HG03439 (cell line): ENCODE measurements around the gene CCAR1.
"Not testable (repeated sequence)": the region's sequence is repeated elsewhere in the genome, so short reads cannot be mapped to it uniquely, and the experiment has no call there.

Experiments used
- ATAC-seq: cut with Tn5 transposase; IDR thresholded peaks from one replicate; pipeline ENCODE4 v1.9.1; 2021; ENCODE audit warnings: mild to moderate bottlenecking, moderate library complexity; ENCODE audit not compliant: unreplicated experiment

CCAR1 gene, protein sequence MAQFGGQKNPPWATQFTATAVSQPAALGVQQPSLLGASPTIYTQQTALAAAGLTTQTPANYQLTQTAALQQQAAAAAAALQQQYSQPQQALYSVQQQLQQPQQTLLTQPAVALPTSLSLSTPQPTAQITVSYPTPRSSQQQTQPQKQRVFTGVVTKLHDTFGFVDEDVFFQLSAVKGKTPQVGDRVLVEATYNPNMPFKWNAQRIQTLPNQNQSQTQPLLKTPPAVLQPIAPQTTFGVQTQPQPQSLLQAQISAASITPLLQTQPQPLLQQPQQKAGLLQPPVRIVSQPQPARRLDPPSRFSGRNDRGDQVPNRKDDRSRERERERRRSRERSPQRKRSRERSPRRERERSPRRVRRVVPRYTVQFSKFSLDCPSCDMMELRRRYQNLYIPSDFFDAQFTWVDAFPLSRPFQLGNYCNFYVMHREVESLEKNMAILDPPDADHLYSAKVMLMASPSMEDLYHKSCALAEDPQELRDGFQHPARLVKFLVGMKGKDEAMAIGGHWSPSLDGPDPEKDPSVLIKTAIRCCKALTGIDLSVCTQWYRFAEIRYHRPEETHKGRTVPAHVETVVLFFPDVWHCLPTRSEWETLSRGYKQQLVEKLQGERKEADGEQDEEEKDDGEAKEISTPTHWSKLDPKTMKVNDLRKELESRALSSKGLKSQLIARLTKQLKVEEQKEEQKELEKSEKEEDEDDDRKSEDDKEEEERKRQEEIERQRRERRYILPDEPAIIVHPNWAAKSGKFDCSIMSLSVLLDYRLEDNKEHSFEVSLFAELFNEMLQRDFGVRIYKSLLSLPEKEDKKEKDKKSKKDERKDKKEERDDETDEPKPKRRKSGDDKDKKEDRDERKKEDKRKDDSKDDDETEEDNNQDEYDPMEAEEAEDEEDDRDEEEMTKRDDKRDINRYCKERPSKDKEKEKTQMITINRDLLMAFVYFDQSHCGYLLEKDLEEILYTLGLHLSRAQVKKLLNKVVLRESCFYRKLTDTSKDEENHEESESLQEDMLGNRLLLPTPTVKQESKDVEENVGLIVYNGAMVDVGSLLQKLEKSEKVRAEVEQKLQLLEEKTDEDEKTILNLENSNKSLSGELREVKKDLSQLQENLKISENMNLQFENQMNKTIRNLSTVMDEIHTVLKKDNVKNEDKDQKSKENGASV

DNA sequence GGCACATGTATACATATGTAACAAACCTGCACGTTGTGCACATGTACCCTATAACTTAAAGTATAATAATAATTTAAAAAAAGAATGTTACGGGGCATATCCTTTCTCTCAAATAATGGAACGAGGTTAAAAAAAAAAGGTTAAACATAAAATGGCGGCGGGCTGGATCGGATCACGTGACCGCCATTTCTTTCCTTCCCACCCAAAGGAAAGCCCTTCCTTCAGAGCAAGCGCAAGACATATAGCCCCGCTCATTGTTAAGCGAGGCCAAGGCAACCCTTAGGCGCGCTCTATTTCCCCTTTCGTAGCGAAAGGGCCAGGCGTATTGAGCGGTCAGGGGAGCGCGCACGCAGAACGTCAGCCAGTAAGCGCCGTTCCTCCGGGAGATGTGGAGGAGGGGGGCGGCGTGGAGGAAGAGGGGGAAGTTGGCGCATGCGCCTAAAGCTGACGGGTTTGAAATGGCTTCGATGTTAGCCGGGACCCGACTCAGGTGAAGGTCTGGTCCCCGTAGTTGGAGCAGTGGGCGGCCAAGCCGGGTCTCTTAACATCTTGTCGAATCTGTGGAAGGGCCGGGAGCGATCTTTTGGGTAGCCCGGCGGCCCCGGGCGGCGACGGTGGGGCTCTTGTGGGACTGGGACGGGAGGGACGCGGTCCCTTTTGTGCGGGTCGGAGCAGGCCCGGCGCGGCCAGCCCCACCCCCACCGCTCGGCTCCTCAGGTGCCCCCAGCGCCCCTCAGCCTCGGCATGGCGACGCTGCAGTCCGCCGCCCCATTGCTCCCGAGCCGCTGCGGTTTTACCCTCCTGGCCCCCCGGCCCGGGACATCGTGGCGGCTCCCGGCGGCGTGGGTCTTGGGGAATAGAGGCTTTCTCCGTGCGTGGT is at the start of gene CCAR1:
Gene CCAR1, plus strand, starts transcription at position 447 of the 880 bp plus-strand sequence. CDS start 1,266 bp downstream, outside the sequence.
- peak; percentile 99 for ATAC-seq

DNA sequence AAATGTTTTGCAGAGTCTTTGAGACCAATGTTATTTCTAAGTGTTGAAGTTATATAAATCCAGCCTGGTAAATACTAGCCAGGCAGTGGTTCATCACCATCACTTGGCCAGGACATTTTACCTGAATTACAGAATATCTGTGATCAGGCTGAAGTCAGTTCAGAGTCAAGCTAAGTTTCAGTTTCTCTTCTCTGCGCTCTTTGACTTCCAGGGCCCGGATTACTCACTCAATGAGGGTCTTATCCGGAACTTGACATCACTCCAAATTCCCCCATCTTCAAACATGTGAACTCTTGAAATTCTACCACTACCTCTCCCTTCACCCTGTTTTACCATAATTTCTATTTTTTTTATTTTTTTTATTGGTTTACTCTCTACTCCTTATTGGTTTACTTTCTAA is 36.6 kb upstream of the CCAR1 start:
- ATAC-seq = peak; percentile 69

DNA sequence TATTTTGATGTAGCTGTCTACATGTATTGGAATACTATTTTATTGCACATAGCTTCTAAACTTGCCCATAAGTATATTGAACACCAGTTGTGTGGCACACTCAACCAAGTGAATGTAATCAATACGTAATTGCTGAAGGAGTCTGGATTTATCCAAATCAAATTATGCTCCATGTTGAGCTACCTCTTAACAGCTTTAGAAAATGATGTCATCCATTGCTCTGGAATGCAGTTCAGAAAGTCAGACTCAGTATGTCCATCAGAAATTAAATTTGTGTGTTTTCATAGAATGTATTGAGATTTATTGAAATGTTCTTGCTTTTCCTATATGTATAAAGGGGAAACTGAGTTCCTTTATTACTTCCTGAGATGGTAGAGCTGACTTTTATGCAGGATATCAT is 25.0 kb upstream of the CCAR1 start:
- no peak for ATAC-seq

DNA sequence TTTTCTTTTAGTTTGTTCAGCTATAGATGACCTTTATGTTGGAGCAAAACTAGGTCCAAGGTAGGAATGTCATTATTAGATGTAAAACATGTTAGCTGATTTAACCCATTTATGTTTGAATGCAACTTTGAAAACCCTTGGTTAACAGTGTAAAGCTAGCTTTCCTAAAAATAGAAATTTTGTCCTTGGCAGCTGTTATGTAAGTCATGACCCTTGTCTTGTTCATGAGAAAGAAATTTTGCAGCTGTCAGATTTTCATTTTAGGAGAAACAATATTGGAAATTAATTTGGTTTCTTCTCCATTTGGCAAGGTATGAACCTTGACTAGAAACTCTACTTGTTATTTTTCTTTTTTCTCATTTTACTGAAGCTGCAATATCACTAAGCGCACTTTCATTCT is 23.9 kb upstream of the CCAR1 start:
- no peak for ATAC-seq

DNA sequence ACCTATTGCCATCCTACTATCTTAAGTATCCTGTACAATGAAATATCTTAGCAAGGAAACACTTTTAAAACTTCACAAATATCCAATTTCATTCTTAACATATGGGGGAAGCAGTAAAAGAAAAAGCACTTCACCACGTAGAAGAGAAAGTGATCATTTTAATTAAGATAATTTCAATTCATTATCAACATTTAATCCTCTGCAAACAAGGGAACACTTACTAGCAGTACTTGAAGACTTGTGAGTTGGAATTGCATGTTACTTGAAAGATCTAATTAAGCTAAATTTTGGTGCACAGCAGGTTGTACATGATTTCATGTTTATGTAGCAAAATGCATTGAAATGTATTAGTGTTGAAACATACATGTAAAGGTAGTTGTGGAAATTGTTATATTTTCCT is 20.8 kb upstream of the CCAR1 start:
- ATAC-seq = no peak

DNA sequence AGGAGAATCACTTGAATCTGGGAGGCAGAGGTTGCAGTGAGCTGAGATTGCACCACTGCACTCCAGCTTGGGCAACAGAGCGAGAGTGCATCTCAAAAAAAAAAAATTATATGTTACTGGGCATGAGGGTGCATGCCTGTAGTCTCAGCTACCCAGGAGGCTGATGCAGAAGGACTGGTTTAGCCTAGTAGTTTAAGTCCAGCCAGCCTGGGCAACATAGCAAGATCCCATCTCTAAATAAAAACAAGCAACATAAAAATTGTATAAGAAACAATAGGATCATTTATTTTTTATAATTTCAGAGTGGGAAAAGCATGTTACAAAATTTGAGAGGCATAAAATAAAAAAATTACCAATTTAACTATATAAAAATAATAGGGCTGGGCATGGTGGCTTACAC is 15.5 kb upstream of the CCAR1 start:
- no peak for ATAC-seq

DNA sequence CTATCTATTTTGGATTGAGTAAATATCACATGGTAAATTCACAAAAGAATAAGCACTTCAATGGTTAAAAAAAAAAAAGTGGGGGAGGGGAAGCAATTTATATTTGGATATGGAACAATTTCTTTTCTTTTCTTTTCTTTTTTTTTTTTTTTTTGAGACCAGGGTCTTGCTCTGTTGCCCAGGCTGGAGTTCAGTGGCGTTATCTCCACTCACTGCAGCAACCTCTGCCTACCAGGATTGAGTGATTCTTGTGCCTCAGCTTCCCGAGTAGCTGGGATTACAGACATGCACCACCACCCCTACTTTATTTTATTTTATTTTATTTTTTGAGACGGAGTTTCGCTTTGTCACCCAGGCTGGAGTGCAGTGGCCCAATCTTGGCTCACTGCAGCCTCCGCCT is 12.1 kb upstream of the CCAR1 start:
- ATAC-seq = not testable (repeated sequence)

DNA sequence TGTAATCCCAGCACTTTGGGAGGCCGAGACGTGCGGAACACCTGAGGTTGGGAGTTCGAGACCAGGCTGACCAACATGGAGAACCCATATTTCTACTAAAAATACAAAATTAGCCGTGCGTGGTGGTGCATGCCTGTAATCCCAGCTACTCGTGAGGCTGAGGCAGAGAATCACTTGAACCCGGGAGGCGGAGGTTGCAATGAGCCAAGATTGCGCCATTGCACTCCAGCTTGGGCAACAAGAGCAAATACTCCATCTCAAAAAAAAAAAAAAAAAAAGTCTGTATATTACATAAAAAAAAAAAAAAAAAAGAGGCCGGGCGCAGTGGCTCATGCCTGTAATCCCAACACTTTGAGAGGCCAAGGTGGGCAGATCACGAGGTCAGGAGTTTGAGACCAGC is 8.0 kb upstream of the CCAR1 start:
- ATAC-seq = not testable (repeated sequence)

DNA sequence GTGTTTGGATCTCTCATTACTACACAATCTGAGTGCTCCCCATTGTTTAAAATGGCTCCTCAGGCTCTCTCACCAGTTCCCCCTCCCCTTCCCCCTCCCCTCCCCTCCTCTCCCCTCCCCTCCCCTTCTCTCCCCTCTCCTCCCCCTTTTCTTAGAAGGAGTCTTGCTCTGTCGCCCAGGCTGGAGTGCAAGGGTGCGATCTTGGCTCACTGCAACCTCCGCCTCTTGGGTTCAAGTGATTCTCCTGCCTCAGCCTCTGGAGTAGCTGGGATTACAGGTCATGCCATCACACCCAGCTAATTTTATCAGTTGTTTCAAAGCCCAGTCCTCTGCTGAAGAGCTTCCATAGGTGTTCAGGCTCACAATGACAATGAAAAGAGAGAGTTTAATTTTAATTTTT is 3.6 kb upstream of the CCAR1 start:
- ATAC-seq = no peak

DNA sequence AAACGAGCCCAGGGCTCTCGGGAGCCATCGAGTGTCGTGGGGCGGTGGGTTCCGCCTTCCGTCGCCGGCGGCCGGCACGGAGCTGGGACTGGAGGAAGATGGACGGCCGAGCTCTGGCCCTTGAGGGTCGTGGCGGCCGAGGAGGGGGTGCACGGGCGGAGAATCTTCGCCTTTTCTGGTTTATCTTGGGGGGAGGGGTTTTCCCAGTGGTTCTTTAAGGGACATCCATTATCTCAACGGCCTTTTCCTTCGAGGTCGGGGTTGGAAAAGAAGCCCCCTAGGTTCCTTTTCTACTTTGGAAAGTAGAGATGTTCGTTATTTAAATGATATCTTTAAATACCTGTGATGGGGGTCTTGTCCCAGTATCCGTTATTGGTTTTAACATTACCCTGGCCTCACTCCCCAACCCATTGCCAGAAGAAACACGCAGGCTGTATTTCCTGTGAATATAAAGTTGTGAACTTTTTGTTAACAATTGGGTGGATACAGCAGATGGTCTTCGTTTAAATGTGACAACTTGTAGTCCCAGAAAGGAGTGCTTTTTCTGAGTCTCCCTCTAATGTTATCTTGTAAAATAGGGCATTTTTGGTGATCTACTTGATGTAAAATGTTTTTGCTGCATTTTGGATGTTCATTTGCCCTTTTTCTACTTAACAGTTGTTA is 765 bp downstream of the CCAR1 start:
- ATAC-seq = no peak

DNA sequence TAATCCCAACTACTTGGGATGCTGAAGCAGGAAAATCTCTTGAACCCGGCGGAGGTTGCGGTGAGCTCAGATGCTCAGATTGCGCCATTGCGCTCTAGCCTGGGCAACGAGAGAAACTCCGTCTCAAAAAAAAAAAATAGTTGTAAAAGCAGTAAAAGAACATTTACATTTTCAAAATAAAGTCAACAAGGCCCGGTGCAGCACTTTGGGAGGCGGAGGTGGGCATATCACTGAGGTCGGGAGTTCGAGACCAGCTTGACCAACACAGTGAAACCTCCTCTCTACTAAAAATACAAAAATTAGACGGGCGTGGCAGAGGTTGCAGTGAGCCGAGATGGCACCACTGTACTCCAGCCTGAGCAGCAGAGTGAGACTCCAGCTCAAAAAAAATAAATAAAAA is 4.0 kb downstream of the CCAR1 start:
- ATAC-seq = no peak

DNA sequence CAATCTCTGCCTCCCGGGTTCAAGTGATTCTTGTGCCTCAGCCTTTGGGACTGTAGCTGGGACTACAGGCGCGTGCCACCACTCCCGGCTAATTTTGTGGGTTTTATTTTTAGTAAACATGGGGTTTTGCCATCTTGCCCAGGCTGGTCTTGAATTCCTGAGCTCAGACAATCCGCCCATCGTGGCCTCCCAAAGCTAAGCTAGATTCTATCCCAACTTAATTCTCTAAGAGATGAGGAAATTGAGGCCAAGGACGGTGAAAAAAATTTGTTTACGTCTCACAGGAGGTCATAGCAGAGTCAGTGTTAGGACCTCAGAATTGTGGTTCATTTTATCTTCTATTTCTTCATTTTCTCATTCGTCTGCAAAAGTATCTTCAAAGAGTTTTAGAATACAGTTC is 6.1 kb downstream of the CCAR1 start:
- ATAC-seq = no peak

DNA sequence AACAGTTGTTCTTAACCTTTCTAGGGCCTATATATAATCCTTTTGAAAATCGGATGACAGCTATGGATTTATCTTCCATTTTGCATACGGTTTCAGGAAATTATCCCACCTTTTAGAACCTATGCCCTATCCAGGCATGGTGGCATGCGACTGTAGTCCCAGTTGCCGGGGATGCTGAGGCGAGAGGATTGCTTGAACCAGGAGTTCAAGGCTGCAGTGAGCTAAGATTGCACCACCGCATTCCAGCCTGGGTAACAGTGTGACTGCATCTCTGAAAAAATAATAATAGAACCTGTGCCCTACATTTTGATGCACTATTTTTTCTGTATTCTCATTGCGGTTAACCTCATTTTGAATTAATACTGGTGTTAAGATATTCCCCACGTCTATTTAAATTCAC is 11.6 kb downstream of the CCAR1 start:
- ATAC-seq = no peak

DNA sequence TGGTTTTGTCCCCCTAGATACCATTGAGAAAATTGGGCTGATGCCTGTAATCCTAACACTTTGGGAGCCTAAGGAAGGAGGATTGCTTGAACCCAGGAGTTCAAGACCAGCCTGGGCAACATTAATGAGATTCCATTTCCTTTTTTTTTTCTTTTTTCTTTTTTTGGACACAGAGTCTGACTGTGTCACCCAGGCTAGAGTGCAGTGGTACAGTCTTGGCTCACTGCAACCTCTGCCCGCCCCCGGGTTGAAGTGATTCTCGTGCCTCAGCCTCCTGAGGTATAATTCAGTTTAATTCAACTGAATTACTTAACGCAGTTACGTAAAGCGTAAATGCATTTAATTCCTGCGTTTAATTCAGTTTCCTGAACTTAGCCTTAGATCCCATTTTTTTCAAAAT is 13.3 kb downstream of the CCAR1 start:
- no peak for ATAC-seq

DNA sequence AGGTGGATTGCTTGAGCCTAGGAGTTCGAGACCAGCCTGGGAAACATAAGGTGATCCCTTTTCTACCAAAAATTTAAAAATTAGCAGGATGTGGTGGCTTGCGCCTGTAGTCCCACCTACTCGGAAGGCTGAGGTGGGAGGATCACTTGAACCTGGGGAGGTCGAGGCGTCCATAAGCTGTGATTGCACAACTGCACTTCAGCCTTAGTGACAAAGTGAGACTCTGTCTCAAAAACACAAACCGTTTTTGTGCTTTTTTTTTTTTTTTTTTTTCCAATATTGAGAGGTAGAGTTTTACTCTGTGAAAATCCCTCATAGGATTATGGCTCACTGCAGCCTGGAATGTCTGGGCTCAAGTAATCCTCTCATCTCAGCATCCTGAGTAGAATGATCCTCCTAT is 14.1 kb downstream of the CCAR1 start:
- no peak for ATAC-seq

DNA sequence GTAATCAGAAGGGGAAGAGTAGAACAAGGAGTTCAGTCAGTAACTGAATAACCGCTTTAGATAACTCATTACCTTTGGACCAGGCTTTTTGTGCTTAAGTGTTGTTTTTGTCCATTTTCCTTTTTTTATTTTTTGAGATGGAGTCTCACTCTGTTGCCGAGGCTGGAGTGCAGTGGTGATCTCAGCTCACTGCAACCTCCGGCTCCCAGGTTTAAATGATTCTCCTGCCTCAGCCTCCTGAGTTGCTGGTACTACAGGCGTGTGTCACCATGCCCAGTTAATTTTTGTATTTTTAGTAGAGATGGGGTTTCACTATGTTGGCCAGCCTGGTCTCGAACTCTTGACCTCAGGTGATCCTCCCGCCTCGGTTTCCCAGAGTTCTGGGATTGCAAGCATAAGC is 14.7 kb downstream of the CCAR1 start:
- not testable (repeated sequence) for ATAC-seq

DNA sequence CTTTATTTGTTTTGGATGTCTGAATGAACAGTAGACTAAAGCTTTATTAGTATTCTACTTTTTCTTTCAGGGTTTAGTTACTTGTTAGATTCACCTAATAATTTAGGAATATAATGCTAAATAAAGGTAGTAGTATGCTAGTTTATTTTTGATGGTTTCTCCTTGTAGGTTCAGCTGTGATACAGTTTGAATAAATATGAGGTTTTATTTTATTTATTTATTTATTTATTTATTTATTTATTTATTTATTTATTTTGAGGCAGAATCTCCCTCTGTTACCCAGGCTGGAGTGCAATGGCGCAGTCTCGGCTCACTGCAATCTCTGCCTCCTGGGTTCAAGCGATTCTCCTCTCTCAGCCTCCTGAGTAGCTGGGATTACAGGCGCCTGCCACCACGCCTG is 19.6 kb downstream of the CCAR1 start:
- not testable (repeated sequence) for ATAC-seq

DNA sequence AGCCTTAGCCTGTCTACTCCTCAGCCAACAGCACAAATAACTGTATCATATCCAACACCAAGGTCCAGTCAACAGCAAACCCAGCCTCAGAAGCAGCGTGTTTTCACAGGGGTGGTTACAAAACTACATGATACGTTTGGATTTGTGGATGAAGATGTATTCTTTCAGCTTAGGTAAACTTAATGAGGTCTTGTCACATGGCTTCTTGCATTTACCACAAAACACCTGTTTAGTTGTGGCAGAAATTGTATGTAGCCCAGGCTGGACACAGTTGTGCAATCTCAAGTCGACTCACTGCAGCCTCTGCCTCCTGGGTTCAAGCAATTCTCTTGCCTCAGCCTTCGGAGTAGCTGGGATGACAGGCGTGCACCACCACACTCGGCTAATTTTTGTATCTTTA is 21.4 kb downstream of the CCAR1 start:
- no peak for ATAC-seq

DNA sequence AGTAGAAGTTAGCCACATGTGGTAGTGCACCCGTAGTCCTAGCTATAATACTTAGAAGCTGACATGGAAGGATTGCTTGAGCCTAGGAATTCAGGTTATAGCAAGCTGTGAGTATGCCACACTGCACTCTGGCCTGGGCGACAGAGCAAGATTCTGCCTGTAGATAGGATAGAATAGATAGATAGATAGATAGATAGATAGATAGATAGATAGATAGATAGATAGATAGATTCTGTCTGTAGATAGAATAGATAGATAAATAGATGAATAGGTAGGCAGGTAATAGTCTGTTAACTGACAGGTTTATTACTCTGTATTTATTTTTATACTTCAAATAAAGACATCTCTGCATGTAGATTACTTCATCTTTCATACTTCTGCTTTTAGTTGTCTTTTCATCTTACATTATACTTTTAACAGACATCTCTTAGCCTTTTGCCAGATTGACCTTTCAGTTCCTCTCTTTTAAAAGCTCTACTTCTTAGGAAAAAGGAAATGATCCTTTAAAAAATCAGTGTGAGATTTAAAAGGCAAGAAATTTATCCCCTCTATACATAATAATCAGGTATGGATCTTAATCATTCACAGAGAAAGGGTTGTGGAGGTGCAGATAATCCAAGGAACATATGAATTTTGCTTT is 31.8 kb downstream of the CCAR1 start:
- ATAC-seq = no peak

DNA sequence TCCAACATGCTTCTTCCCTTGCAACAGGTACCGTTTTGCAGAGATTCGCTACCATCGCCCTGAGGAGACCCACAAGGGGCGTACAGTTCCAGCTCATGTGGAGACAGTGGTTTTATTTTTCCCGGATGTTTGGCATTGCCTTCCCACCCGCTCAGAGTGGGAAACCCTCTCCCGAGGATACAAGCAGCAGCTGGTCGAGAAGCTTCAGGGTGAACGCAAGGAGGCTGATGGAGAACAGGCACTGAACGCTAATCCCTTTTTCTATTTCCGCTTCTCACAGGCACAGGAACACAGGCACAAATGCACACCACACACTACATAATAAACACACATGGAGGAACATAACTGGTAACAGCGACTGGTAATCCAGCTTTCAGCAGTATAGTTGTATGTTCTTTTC is 35.2 kb downstream of the CCAR1 start:
- ATAC-seq = no peak
